Panc1 (cell line): ENCODE measurements around the gene KNCN. TPM values are rescaled to one million over a fixed set of nuclear protein-coding genes. Genes with fewer than 3 reads are reported as not detected.

ENCODE experiments used
- ATAC-seq: fragments of 200-7000 bp; cut with Tn5 transposase; 2 replicates; pipeline ENCODE4 v1.9.1; 2020; ENCODE audit warnings: mild to moderate bottlenecking, moderate library complexity
- BruUV-seq: library from RNA; stranded (reverse); fragments of 400-500 nt; replicated peaks from 2 replicates; lab custom pipeline; 2021; lab: Mats Ljungman, UMichigan
- CTCF ChIA-PET: fragments of 300-600 bp; sonication (Branson Sonifier 250); formaldehyde crosslinking; loops from one replicate; lab custom pipeline; 2022; ENCODE audit warnings: antibody characterized with exemption; lab: Charles Lee
- POLR2A ChIA-PET: fragments of 300-600 bp; sonication (Branson Sonifier 250); formaldehyde crosslinking; loops from one replicate; lab custom pipeline; 2022; ENCODE audit warnings: antibody characterized with exemption; lab: Charles Lee
- DNase-seq: peaks from one replicate; pipeline ENCODE4 v3.0.0-alpha.2; 2010; ENCODE audit warnings: low read depth, low spot score
- H3K27ac ChIP-seq: 2 replicates; pipeline ENCODE4 v1.5.1; 2011; ENCODE audit warnings: mild to moderate bottlenecking, low read length, inconsistent platforms
- H3K27me3 ChIP-seq: fragments of 200-500 bp; sonication (Bioruptor generic); 2 replicates; pipeline ENCODE4 v1.6.0; 2014; ENCODE audit warnings: low read length, inconsistent platforms; ENCODE audit not compliant: control insufficient read depth, insufficient read depth
- H3K36me3 ChIP-seq: fragments of 200-500 bp; sonication (Bioruptor generic); 2 replicates; pipeline ENCODE4 v1.5.1; 2014; ENCODE audit warnings: inconsistent platforms, mild to moderate bottlenecking, low read length, moderate library complexity; ENCODE audit not compliant: control insufficient read depth, insufficient read depth
- H3K4me1 ChIP-seq: 2 replicates; pipeline ENCODE4 v1.5.1; 2011; ENCODE audit warnings: inconsistent platforms, mild to moderate bottlenecking, low read length, moderate library complexity; ENCODE audit not compliant: control insufficient read depth, insufficient read depth
- H3K4me3 ChIP-seq, 2 experiments: 2 replicates each; pipeline ENCODE4 v1.5.1; 2011 to 2012; ENCODE audit warnings: low read depth in 2 of 2, low read length in 2 of 2, mild to moderate bottlenecking in 2 of 2, inconsistent platforms in 1 of 2, moderate library complexity in 1 of 2
- H3K9me3 ChIP-seq: fragments of 200-500 bp; sonication (Bioruptor generic); 2 replicates; pipeline ENCODE4 v1.5.1; 2014; ENCODE audit warnings: low read depth, mild to moderate bottlenecking, inconsistent platforms, low read length, moderate library complexity; ENCODE audit not compliant: control insufficient read depth, insufficient read depth
- CTCF ChIP-seq: fragments of 450-650 bp; IDR thresholded peaks from 2 replicates; pipeline ENCODE4 v1.5.1; 2017; ENCODE audit warnings: mild to moderate bottlenecking
- POLR2AphosphoS5 ChIP-seq: IDR thresholded peaks from 2 replicates; pipeline ENCODE4 v1.6.1; 2012; ENCODE audit warnings: mild to moderate bottlenecking, low read depth, low read length, moderate library complexity
- REST ChIP-seq, 2 experiments: IDR thresholded peaks; 2 replicates each; pipeline ENCODE4 v1.6.1; 2011 to 2012; ENCODE audit warnings: low read depth in 2 of 2, control low read depth in 1 of 2, low read length in 1 of 2, mild to moderate bottlenecking in 1 of 2, moderate library complexity in 1 of 2; ENCODE audit not compliant: insufficient read depth in 1 of 2
- SIN3A ChIP-seq: IDR thresholded peaks from 2 replicates; pipeline ENCODE4 v1.6.1; 2012; ENCODE audit warnings: low read depth, mild to moderate bottlenecking, low read length, moderate library complexity, borderline replicate concordance; ENCODE audit not compliant: insufficient read depth
- TCF7L2 ChIP-seq: IDR thresholded peaks from 2 replicates; pipeline ENCODE4 v1.6.1; 2011; ENCODE audit warnings: mild to moderate bottlenecking, low read depth, low read length, inconsistent platforms
- in situ Hi-C: cut with HindIII; loops from 2 replicates; pipeline ENCODE4 v1.10.0; 2016; ENCODE audit warnings: low sequenced_read_pairs, low pct_unique_long_range_greater_than_20kb
- intact Hi-C: fragments of 100-400 bp; cut with micrococcal nuclease; formaldehyde crosslinking; loops from one replicate; pipeline ENCODE4 v1.10.0; 2022; ENCODE audit not compliant: unreplicated experiment
- total RNA-seq: library from RNA; stranded (reverse); gene quantifications from one replicate; pipeline ENCODE4 v1.2.1, GENCODE V29; 2021; ENCODE audit not compliant: unreplicated experiment

KNCN gene
- total RNA-seq, 1 experiment from 2014 or later = not detected

GRCh38 chr1:46587069-46587468 lies 35.6 kb upstream of the KNCN start:
- no peak overlapping the region for H3K4me3 ChIP-seq
- BruUV-seq = no TSS peak
- H3K4me1 ChIP-seq = no peaks in the 10 kb centered on the region
- ChIA-PET CTCF (no interaction called here), POLR2A (no interaction called here)
- no peaks in the 10 kb centered on the region for H3K9me3 ChIP-seq
- no peaks in the 10 kb centered on the region for H3K27me3 ChIP-seq
- TF ChIP-seq SIN3A (no peak), POLR2AphosphoS5 (no peak), REST (IDR thresholded peaks at IDR 0.05; ENCODE audit: insufficient read depth in 1 of 2, low read depth in 2 of 2, low read length in 1 of 2) (no peak), CTCF (no peak), TCF7L2 (no peak)
- no peaks in the 10 kb centered on the region; the same call in 1 of the 2 replicates for H3K36me3 ChIP-seq
- intact Hi-C loops = no loop called here
- no peak overlapping the region for H3K27ac ChIP-seq
- DNase-seq (no peak), ATAC-seq (no peak)
- in situ Hi-C loops = no loop called here

GRCh38 chr1:46585312-46585938 lies 34.0 kb upstream of the KNCN start:
- TF ChIP-seq POLR2AphosphoS5 (no peak), SIN3A (no peak), CTCF (no peak), REST (IDR thresholded peaks at IDR 0.05; ENCODE audit: insufficient read depth in 1 of 2, low read depth in 2 of 2, low read length in 1 of 2) (no peak), TCF7L2 (no peak)
- in situ Hi-C loops = no loop called here
- Histone ChIP-seq H3K4me3 (no peak overlapping the region), H3K36me3 (no peaks in the 10 kb centered on the region; the same call in 1 of the 2 replicates), H3K27me3 (no peaks in the 10 kb centered on the region), H3K27ac (no peak overlapping the region), H3K9me3 (no peaks in the 10 kb centered on the region), H3K4me1 (no peaks in the 10 kb centered on the region)
- DNase-seq = no peak
- no peak for ATAC-seq
- CTCF ChIA-PET = no interaction called here
- no TSS peak for BruUV-seq
- POLR2A ChIA-PET = no interaction called here
- intact Hi-C loops = no loop called here
